ENCODE results near the gene BICC1. TPM values are rescaled to one million over a fixed set of nuclear protein-coding genes. Genes with fewer than 3 reads are reported as not detected.

Gene BICC1
- polyA plus RNA-seq, 3 donors: 0.02 to 0.24 (median 0.14) TPM

GRCh38 chr10:58820861-58821751 is 308.4 kb downstream of the BICC1 start:
- WGBS (ENCODE audit: insufficient coverage): 100% methylated on average over 4 of the region's 7 CpGs
- intact Hi-C loops (cut with micrococcal nuclease): no loop called here
- H3K27ac ChIP-seq (ENCODE audit: low read depth in 1 of 2, low read length in 2 of 2): no peak overlapping the region
- H3K27me3 ChIP-seq (ENCODE audit: control insufficient read depth in 2 of 2, insufficient read depth in 2 of 2, low read length in 2 of 2): no peaks in the 10 kb centered on the region
- H3K4me3 ChIP-seq (replicated peaks in 1 of 3; ENCODE audit: low read depth in 2 of 3, low read length in 3 of 3): no peak overlapping the region
- H3K36me3 ChIP-seq (replicated peaks in 1 of 2; ENCODE audit: control insufficient read depth in 1 of 2, insufficient read depth in 2 of 2, low read length in 2 of 2): no peaks in the 10 kb centered on the region
- H4K20me1 ChIP-seq (ENCODE audit: insufficient read depth, low read length): no peaks in the 10 kb centered on the region
- no peaks in the 10 kb centered on the region for H3K27me3 Mint-ChIP-seq (ENCODE audit: low read depth in 3 of 3)
- no peak overlapping the region for H3K4me2 ChIP-seq (replicated peaks; ENCODE audit: extremely low read depth, low read length, poor library complexity, severe bottlenecking)
- no peak for TF ChIP-seq CTCF (IDR thresholded peaks at IDR 0.05)
- no peaks in the 10 kb centered on the region for H3K9me3 Mint-ChIP-seq
- H3K27ac Mint-ChIP-seq: no peak overlapping the region
- H3K4me1 Mint-ChIP-seq: no peaks in the 10 kb centered on the region
- DNase-seq: no peak
- H2AFZ ChIP-seq (ENCODE audit: insufficient read depth, low read depth, low read length, poor library complexity, severe bottlenecking): no peak overlapping the region
- no peaks in the 10 kb centered on the region for H3K4me1 ChIP-seq (ENCODE audit: control insufficient read depth in 1 of 2, insufficient read depth in 2 of 2, low read length in 2 of 2)
- H3K36me3 Mint-ChIP-seq: peaks cover 0 to 2% of the 10 kb centered on the region in 2 donors
- no peaks in the 10 kb centered on the region for H3K9me3 ChIP-seq (replicated peaks in 1 of 2; ENCODE audit: control insufficient read depth in 1 of 2, insufficient read depth in 1 of 2, low read length in 2 of 2)
- no peak overlapping the region for H3K4me3 Mint-ChIP-seq
- H3K9ac ChIP-seq (ENCODE audit: insufficient read depth, low read length, poor library complexity, severe bottlenecking): no peak overlapping the region
- H3K79me2 ChIP-seq (ENCODE audit: insufficient read depth, low read length): no peaks in the 10 kb centered on the region

GRCh38 chr10:58821752-58822056 is 309.0 kb downstream of the BICC1 start:
- H3K27ac ChIP-seq (ENCODE audit: low read depth in 1 of 2, low read length in 2 of 2): no peak overlapping the region
- H3K79me2 ChIP-seq (ENCODE audit: insufficient read depth, low read length): no peaks in the 10 kb centered on the region
- no peaks in the 10 kb centered on the region for H3K36me3 ChIP-seq (replicated peaks in 1 of 2; ENCODE audit: control insufficient read depth in 1 of 2, insufficient read depth in 2 of 2, low read length in 2 of 2)
- H3K27me3 ChIP-seq (ENCODE audit: control insufficient read depth in 2 of 2, insufficient read depth in 2 of 2, low read length in 2 of 2): no peaks in the 10 kb centered on the region
- TF ChIP-seq CTCF (IDR thresholded peaks at IDR 0.05): no peak
- no peak overlapping the region for H3K9ac ChIP-seq (ENCODE audit: insufficient read depth, low read length, poor library complexity, severe bottlenecking)
- H3K36me3 Mint-ChIP-seq: peaks cover 0 to 2% of the 10 kb centered on the region in 2 donors
- no peak overlapping the region for H3K27ac Mint-ChIP-seq
- no peak overlapping the region for H3K4me3 Mint-ChIP-seq
- no CpG with 5 or more reads among the region's 1 CpG for WGBS (ENCODE audit: insufficient coverage)
- no peaks in the 10 kb centered on the region for H4K20me1 ChIP-seq (ENCODE audit: insufficient read depth, low read length)
- no peaks in the 10 kb centered on the region for H3K27me3 Mint-ChIP-seq (ENCODE audit: low read depth in 3 of 3)
- H3K4me3 ChIP-seq (replicated peaks in 1 of 3; ENCODE audit: low read depth in 2 of 3, low read length in 3 of 3): no peak overlapping the region
- no peaks in the 10 kb centered on the region for H3K9me3 Mint-ChIP-seq
- no peaks in the 10 kb centered on the region for H3K4me1 ChIP-seq (ENCODE audit: control insufficient read depth in 1 of 2, insufficient read depth in 2 of 2, low read length in 2 of 2)
- intact Hi-C loops (cut with micrococcal nuclease): no loop called here
- DNase-seq: no peak
- H3K9me3 ChIP-seq (replicated peaks in 1 of 2; ENCODE audit: control insufficient read depth in 1 of 2, insufficient read depth in 1 of 2, low read length in 2 of 2): no peaks in the 10 kb centered on the region
- H3K4me2 ChIP-seq (replicated peaks; ENCODE audit: extremely low read depth, low read length, poor library complexity, severe bottlenecking): no peak overlapping the region
- no peaks in the 10 kb centered on the region for H3K4me1 Mint-ChIP-seq
- no peak overlapping the region for H2AFZ ChIP-seq (ENCODE audit: insufficient read depth, low read depth, low read length, poor library complexity, severe bottlenecking)
